GM12873 (cell line): ENCODE data around the gene SLC4A7.

Source experiments
- CTCF ChIP-seq: IDR thresholded peaks from 2 replicates; pipeline ENCODE4 v1.5.1; 2012; ENCODE audit warnings: low read depth, mild to moderate bottlenecking, moderate library complexity, low read length, control low read depth; ENCODE audit not compliant: insufficient read depth; ENCODE audit errors: missing control alignments

SLC4A7 gene

GRCh38 chr3:27352047-27352446 is 132.1 kb downstream of the SLC4A7 start:
- TF ChIP-seq CTCF, result no peak

- TF ChIP-seq CTCF, result no peak
These were observed 134.4 kb downstream of the SLC4A7 start for GRCh38 chr3:27349832-27350231.

- TF ChIP-seq CTCF, result no peak
These were observed 138.0 kb downstream of the SLC4A7 start for GRCh38 chr3:27345959-27346865.

- TF ChIP-seq CTCF, result no peak
These were observed 138.7 kb downstream of the SLC4A7 start for GRCh38 chr3:27345493-27345892.

GRCh38 chr3:27345045-27345444 is 139.1 kb downstream of the SLC4A7 start:
- TF ChIP-seq CTCF, result no peak

- TF ChIP-seq CTCF, result no peak
These were observed 140.0 kb downstream of the SLC4A7 start for GRCh38 chr3:27344192-27344591.

GRCh38 chr3:27342267-27342666 is 141.9 kb downstream of the SLC4A7 start:
- TF ChIP-seq CTCF, result no peak
